Mammary epithelial cell (primary cell): ENCODE measurements around the gene TBC1D22A.

Experiments used
- EZH2 ChIP-seq: IDR thresholded peaks from 2 replicates; pipeline ENCODE4 v1.6.1; 2012; ENCODE audit warnings: low read length, inconsistent platforms, borderline replicate concordance
- TF ChIP-seq, protein P1 (sequence below), 2 donors: IDR thresholded peaks in 1 of 2; conservative IDR thresholded peaks in 1 of 2; 2 replicates each; pipeline ENCODE4 v1.5.1; 2011 to 2012; ENCODE audit warnings: inconsistent platforms in 2 of 2, low read length in 2 of 2, mild to moderate bottlenecking in 2 of 2, control low read depth in 1 of 2, low read depth in 1 of 2; ENCODE audit not compliant: insufficient read depth in 1 of 2; ENCODE audit errors: extremely low read depth in 1 of 2

DNA sequence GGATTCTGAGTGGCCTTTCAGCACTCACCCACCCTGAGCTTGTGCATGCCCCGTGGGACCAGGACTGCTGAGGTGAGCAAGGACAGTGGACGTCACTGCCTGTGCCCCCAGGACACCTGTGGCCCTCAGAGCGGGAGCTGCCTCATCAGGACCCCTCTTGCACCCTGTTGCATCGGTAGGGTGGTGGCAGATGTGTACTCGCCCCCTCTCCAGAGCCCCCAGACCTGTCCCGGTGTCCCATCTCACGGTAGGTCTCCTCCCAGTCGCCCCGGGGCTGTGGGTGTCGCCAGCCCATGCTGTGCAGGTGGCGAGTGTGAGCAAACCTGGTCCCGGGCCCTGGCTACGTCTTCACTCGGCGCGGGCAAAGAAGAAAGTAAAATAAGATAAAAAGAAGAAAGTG lies 374.2 kb downstream of the TBC1D22A start:
- TF ChIP-seq, protein P1, sequence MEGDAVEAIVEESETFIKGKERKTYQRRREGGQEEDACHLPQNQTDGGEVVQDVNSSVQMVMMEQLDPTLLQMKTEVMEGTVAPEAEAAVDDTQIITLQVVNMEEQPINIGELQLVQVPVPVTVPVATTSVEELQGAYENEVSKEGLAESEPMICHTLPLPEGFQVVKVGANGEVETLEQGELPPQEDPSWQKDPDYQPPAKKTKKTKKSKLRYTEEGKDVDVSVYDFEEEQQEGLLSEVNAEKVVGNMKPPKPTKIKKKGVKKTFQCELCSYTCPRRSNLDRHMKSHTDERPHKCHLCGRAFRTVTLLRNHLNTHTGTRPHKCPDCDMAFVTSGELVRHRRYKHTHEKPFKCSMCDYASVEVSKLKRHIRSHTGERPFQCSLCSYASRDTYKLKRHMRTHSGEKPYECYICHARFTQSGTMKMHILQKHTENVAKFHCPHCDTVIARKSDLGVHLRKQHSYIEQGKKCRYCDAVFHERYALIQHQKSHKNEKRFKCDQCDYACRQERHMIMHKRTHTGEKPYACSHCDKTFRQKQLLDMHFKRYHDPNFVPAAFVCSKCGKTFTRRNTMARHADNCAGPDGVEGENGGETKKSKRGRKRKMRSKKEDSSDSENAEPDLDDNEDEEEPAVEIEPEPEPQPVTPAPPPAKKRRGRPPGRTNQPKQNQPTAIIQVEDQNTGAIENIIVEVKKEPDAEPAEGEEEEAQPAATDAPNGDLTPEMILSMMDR (conservative IDR thresholded peaks at IDR 0.05 in 1 of 2, IDR thresholded peaks at IDR 0.05 in 1 of 2; ENCODE audit: extremely low read depth in 1 of 2, insufficient read depth in 1 of 2, low read depth in 1 of 2, low read length in 2 of 2), result no peak
- TF ChIP-seq EZH2, result no peak
